Measurements from ENCODE around the gene TDP1. TPM values are rescaled to one million over a fixed set of nuclear protein-coding genes. Genes with fewer than 3 reads are reported as not detected.
A peak's percentile ranks its signal among the peaks of the same experiment; 100 is the strongest.

The TDP1 gene
- total and polyA plus RNA-seq, 4 donors: 2.1 to 23.6 (median 8.5) TPM

- Histone ChIP-seq H3K27ac (ENCODE audit: low read depth in 1 of 2, low read length in 1 of 2) (no peak overlapping the region), H3K36me3 (ENCODE audit: control insufficient read depth in 4 of 4, insufficient read depth in 4 of 4, low read length in 4 of 4) (no peaks in the 10 kb centered on the region), H3K4me3 (no peak overlapping the region), H3K27me3 (ENCODE audit: control insufficient read depth in 3 of 3, insufficient read depth in 3 of 3, low read length in 2 of 3) (peaks cover 0 to 45% (median 10%) of the 10 kb centered on the region in 3 donors), H3K9me3 (ENCODE audit: control insufficient read depth in 4 of 4, insufficient read depth in 3 of 4, low read length in 3 of 4) (peaks cover 0 to 3% (median 0%) of the 10 kb centered on the region in 4 donors), H3K9ac (ENCODE audit: insufficient read depth in 1 of 2, low read length in 2 of 2) (no peak overlapping the region), H3K4me1 (ENCODE audit: control insufficient read depth in 5 of 5, insufficient read depth in 5 of 5, low read length in 5 of 5) (no peaks in the 10 kb centered on the region)
- no peak for TF ChIP-seq CTCF (IDR thresholded peaks at IDR 0.05; ENCODE audit: control extremely low read depth, extremely low read depth)
- DNase-seq: no peak
- 72 to 83% methylated on average over 6 of the region's 6 CpGs for WGBS, 2 donors
- no peak for ATAC-seq (ENCODE audit: insufficient read depth, low FRiP score)
Measured at GRCh38 chr14:90072350-90072749, 116.6 kb downstream of the TDP1 start.

GRCh38 chr14:90079576-90079975 lies 123.8 kb downstream of the TDP1 start:
- TF ChIP-seq CTCF (IDR thresholded peaks at IDR 0.05; ENCODE audit: control extremely low read depth, extremely low read depth): no peak
- no peaks in the 10 kb centered on the region for H3K4me1 ChIP-seq (ENCODE audit: control insufficient read depth in 5 of 5, insufficient read depth in 5 of 5, low read length in 5 of 5)
- no peaks in the 10 kb centered on the region for H3K36me3 ChIP-seq (ENCODE audit: control insufficient read depth in 4 of 4, insufficient read depth in 4 of 4, low read length in 4 of 4)
- H3K27me3 ChIP-seq (ENCODE audit: control insufficient read depth in 3 of 3, insufficient read depth in 3 of 3, low read length in 2 of 3): peaks cover 0 to 6% (median 4%) of the 10 kb centered on the region in 3 donors
- no peak overlapping the region for H3K9ac ChIP-seq (ENCODE audit: insufficient read depth in 1 of 2, low read length in 2 of 2)
- DNase-seq (no peak), ATAC-seq (ENCODE audit: insufficient read depth, low FRiP score) (no peak)
- H3K27ac ChIP-seq (ENCODE audit: low read depth in 1 of 2, low read length in 1 of 2): no peak overlapping the region
- no peak overlapping the region for H3K4me3 ChIP-seq
- 75 to 76% methylated on average over 2 of the region's 2 CpGs for WGBS, 2 donors
- H3K9me3 ChIP-seq (ENCODE audit: control insufficient read depth in 4 of 4, insufficient read depth in 3 of 4, low read length in 3 of 4): peaks cover 0 to 5% (median 0%) of the 10 kb centered on the region in 4 donors

GRCh38 chr14:90087433-90087832 lies 131.7 kb downstream of the TDP1 start:
- peak in 2 of 3 donors; percentile 8 to 31 for DNase-seq
- peak; percentile 69 for ATAC-seq (ENCODE audit: insufficient read depth, low FRiP score)
- H3K27me3 ChIP-seq (ENCODE audit: control insufficient read depth in 3 of 3, insufficient read depth in 3 of 3, low read length in 2 of 3): peaks cover 0 to 13% (median 11%) of the 10 kb centered on the region in 3 donors

More at GRCh38 chr14:90087433-90087832, 131.7 kb downstream of the TDP1 start:
- WGBS, 2 donors: 34 to 53% methylated on average over 6 of the region's 6 CpGs
- no peak for TF ChIP-seq CTCF (IDR thresholded peaks at IDR 0.05; ENCODE audit: control extremely low read depth, extremely low read depth)
- Histone ChIP-seq H3K4me1 (ENCODE audit: control insufficient read depth in 5 of 5, insufficient read depth in 5 of 5, low read length in 5 of 5) (peaks cover 0 to 6% (median 5%) of the 10 kb centered on the region in 5 donors), H3K27ac (ENCODE audit: low read depth in 1 of 2, low read length in 1 of 2) (no peak overlapping the region), H3K9me3 (ENCODE audit: control insufficient read depth in 4 of 4, insufficient read depth in 3 of 4, low read length in 3 of 4) (peaks cover 0 to 2% (median 0%) of the 10 kb centered on the region in 4 donors), H3K36me3 (ENCODE audit: control insufficient read depth in 4 of 4, insufficient read depth in 4 of 4, low read length in 4 of 4) (no peaks in the 10 kb centered on the region), H3K9ac (ENCODE audit: insufficient read depth in 1 of 2, low read length in 2 of 2) (no peak overlapping the region), H3K4me3 (no peak overlapping the region)

All from lung (tissue), 12 donors.